Measurements from ENCODE around the gene DHCR7.

The DHCR7 gene

GRCh38 chr11:71477641-71478527 lies 29.7 kb upstream of the DHCR7 start:
- no peak for DNase-seq

- no peak for DNase-seq
Observed at GRCh38 chr11:71476926-71477640, 28.9 kb upstream of the DHCR7 start.

GRCh38 chr11:71476031-71476430 lies 27.8 kb upstream of the DHCR7 start:
- no peak for DNase-seq

GRCh38 chr11:71474771-71475483 lies 26.7 kb upstream of the DHCR7 start:
- no peak for DNase-seq

GRCh38 chr11:71474141-71474770 lies 26.1 kb upstream of the DHCR7 start:
- no peak for DNase-seq

- DNase-seq: no peak
Observed at GRCh38 chr11:71473793-71474080, 25.5 kb upstream of the DHCR7 start.

GRCh38 chr11:71472941-71473792 lies 25.0 kb upstream of the DHCR7 start:
- DNase-seq: no peak

- DNase-seq: no peak
Observed at GRCh38 chr11:71472357-71472885, 24.2 kb upstream of the DHCR7 start.

- DNase-seq: no peak
Observed at GRCh38 chr11:71470946-71471345, 22.8 kb upstream of the DHCR7 start.

GRCh38 chr11:71467164-71467563 lies 19.0 kb upstream of the DHCR7 start:
- no peak for DNase-seq

GRCh38 chr11:71466358-71466757 lies 18.2 kb upstream of the DHCR7 start:
- no peak for DNase-seq

- DNase-seq: no peak
Observed at GRCh38 chr11:71465054-71465453, 16.9 kb upstream of the DHCR7 start.

GRCh38 chr11:71463331-71464211 lies 15.4 kb upstream of the DHCR7 start:
- DNase-seq: no peak

- no peak for DNase-seq
Observed at GRCh38 chr11:71462726-71463125, 14.5 kb upstream of the DHCR7 start.

GRCh38 chr11:71461696-71462095 lies 13.5 kb upstream of the DHCR7 start:
- DNase-seq: no peak

GRCh38 chr11:71459767-71460320 lies 11.7 kb upstream of the DHCR7 start:
- no peak for DNase-seq

- DNase-seq: no peak
Observed at GRCh38 chr11:71459076-71459766, 11.0 kb upstream of the DHCR7 start.

- DNase-seq: no peak
Observed at GRCh38 chr11:71458146-71459070, 10.2 kb upstream of the DHCR7 start.

GRCh38 chr11:71456831-71457230 lies 8.6 kb upstream of the DHCR7 start:
- DNase-seq: no peak

Measured in activated naive CD4-positive, alpha-beta T cell treated with Interleukin-2 at 50 U/mL for 16 hours (primary cell).